H1 (cell line): ENCODE measurements around the gene OGFR. TPM values are rescaled to one million over a fixed set of nuclear protein-coding genes. Genes with fewer than 3 reads are reported as not detected.

ENCODE experiments used
- CTCF ChIA-PET: fragments of 300-600 bp; sonication (Branson Sonifier 250); formaldehyde crosslinking; loops from one replicate; lab custom pipeline; 2021; ENCODE audit not compliant: partially characterized antibody; lab: Charles Lee
- POLR2A ChIA-PET: fragments of 300-600 bp; sonication (Branson Sonifier 250); formaldehyde crosslinking; loops from one replicate; lab custom pipeline; 2021; ENCODE audit warnings: inconsistent platforms; ENCODE audit not compliant: partially characterized antibody; lab: Charles Lee
- DNase-seq, 2 experiments: peaks; one replicate each; pipeline versions ENCODE4 v3.0.0 to v3.0.0-alpha.2; 2010 to 2022; ENCODE audit warnings: low spot score in 2 of 2, low read depth in 1 of 2, mixed read lengths in 1 of 2
- FAIRE-seq: peaks from 2 replicates; lab custom pipeline; 2011; peaks lifted over from hg19 to GRCh38; lab: Jason Lieb, UNC
- H2AFZ ChIP-seq: 2 replicates; pipeline ENCODE4 v1.8.1; 2012; ENCODE audit warnings: low read length, inconsistent platforms
- H2AK5ac ChIP-seq: 2 replicates; pipeline ENCODE4 v1.6.1; 2013; ENCODE audit warnings: low read depth, low read length
- H2BK120ac ChIP-seq: replicated peaks from 2 replicates; pipeline ENCODE3; 2013; ENCODE audit warnings: low read depth, low read length, inconsistent platforms
- H2BK12ac ChIP-seq: 2 replicates; pipeline ENCODE4 v1.6.1; 2013; ENCODE audit warnings: low read depth, low read length
- H2BK15ac ChIP-seq: 2 replicates; pipeline ENCODE4 v1.6.1; 2013; ENCODE audit warnings: low read length
- H2BK20ac ChIP-seq: 2 replicates; pipeline ENCODE4 v1.6.1; 2013; ENCODE audit warnings: low read length
- H2BK5ac ChIP-seq: 2 replicates; pipeline ENCODE4 v1.6.1; 2013; ENCODE audit warnings: low read depth, low read length
- H3K14ac ChIP-seq: 2 replicates; pipeline ENCODE4 v1.6.1; 2013; ENCODE audit warnings: inconsistent platforms; ENCODE audit not compliant: insufficient read length
- H3K18ac ChIP-seq: 2 replicates; pipeline ENCODE4 v1.6.1; 2013; ENCODE audit warnings: low read length; ENCODE audit errors: extremely low read depth
- H3K23ac ChIP-seq: 2 replicates; pipeline ENCODE4 v1.6.1; 2013; ENCODE audit warnings: inconsistent platforms; ENCODE audit not compliant: insufficient read length
- H3K23me2 ChIP-seq: 2 replicates; pipeline ENCODE4 v1.6.1; 2013; ENCODE audit warnings: low read depth, low read length
- H3K27ac ChIP-seq: 2 replicates; pipeline ENCODE4 v1.6.1; 2011; ENCODE audit warnings: low read depth, low read length, inconsistent platforms
- H3K27me3 ChIP-seq, 4 experiments: replicated peaks in 1 of 4; 1 replicate in 1 of 4; 2 replicates in 3 of 4; pipeline versions ENCODE4 v1.6.1 to v1.8.1; 2011 to 2013; ENCODE audit warnings: low read length in 3 of 4, mild to moderate bottlenecking in 3 of 4, inconsistent platforms in 2 of 4, mixed read lengths in 2 of 4, moderate library complexity in 1 of 4; ENCODE audit not compliant: control insufficient read depth in 3 of 4, insufficient read depth in 3 of 4; ENCODE audit errors: extremely low read depth in 1 of 4
- H3K36me3 ChIP-seq, 4 experiments: 2 replicates each; pipeline versions ENCODE4 v1.6.1 to v1.8.1; 2011 to 2013; ENCODE audit warnings: mild to moderate bottlenecking in 4 of 4, low read length in 3 of 4, moderate library complexity in 2 of 4, control low read depth in 1 of 4, inconsistent platforms in 1 of 4; ENCODE audit not compliant: insufficient read depth in 4 of 4, control insufficient read depth in 2 of 4
- H3K4ac ChIP-seq: replicated peaks from 2 replicates; pipeline ENCODE3; 2013; ENCODE audit warnings: low read length, low read depth, mixed read lengths, inconsistent platforms; ENCODE audit not compliant: insufficient read length
- H3K4me1 ChIP-seq, 4 experiments: replicated peaks in 1 of 4; 1 replicate in 1 of 4; 2 replicates in 3 of 4; pipeline versions ENCODE4 v1.6.1 to v1.8.1; 2011 to 2013; ENCODE audit warnings: low read length in 3 of 4, inconsistent platforms in 2 of 4, mixed read lengths in 1 of 4; ENCODE audit not compliant: insufficient read depth in 4 of 4, control insufficient read depth in 3 of 4
- H3K4me2 ChIP-seq, 2 experiments: 2 replicates each; pipeline versions ENCODE4 v1.6.1 to v1.8.1; 2011 to 2013; ENCODE audit warnings: low read depth in 2 of 2, low read length in 2 of 2, control low read depth in 1 of 2, inconsistent platforms in 1 of 2, mild to moderate bottlenecking in 1 of 2; ENCODE audit not compliant: insufficient read depth in 1 of 2
- H3K4me3 ChIP-seq, 4 experiments: fragments of 200-600, 300-600 bp in 1 of 4; sonication (generic), shearing (Covaris generic), sonication (Bioruptor Twin) in 1 of 4; 2 replicates each; pipeline versions ENCODE4 v1.5.1 to v1.8.1; 2011 to 2016; ENCODE audit warnings: low read length in 4 of 4, low read depth in 3 of 4, control low read depth in 2 of 4, inconsistent platforms in 2 of 4, mild to moderate bottlenecking in 2 of 4, mixed read lengths in 1 of 4, moderate library complexity in 1 of 4; ENCODE audit not compliant: insufficient read depth in 2 of 4; ENCODE audit errors: extremely low read depth in 1 of 4
- H3K56ac ChIP-seq: replicated peaks from 2 replicates; pipeline ENCODE3; 2013; ENCODE audit warnings: low read depth, mild to moderate bottlenecking, mixed read lengths, low read length, inconsistent platforms; ENCODE audit not compliant: insufficient read length
- H3K79me1 ChIP-seq: 2 replicates; pipeline ENCODE4 v1.6.1; 2013; ENCODE audit warnings: low read depth, low read length, control low read depth
- H3K79me2 ChIP-seq, 2 experiments: 2 replicates each; pipeline versions ENCODE4 v1.6.1 to v1.8.1; 2012 to 2013; ENCODE audit warnings: low read length in 2 of 2, mild to moderate bottlenecking in 2 of 2, inconsistent platforms in 1 of 2; ENCODE audit not compliant: insufficient read depth in 2 of 2, control insufficient read depth in 1 of 2
- H3K9ac ChIP-seq, 4 experiments: replicated peaks in 1 of 4; 1 replicate in 1 of 4; 2 replicates in 3 of 4; pipeline versions ENCODE4 v1.6.1 to v1.8.1; 2011 to 2013; ENCODE audit warnings: low read depth in 3 of 4, low read length in 3 of 4, control low read depth in 2 of 4, mild to moderate bottlenecking in 2 of 4, moderate library complexity in 2 of 4, inconsistent platforms in 1 of 4; ENCODE audit errors: extremely low read depth in 1 of 4
- H3K9me3 ChIP-seq, 2 experiments: 2 replicates each; pipeline versions ENCODE4 v1.6.1 to v1.8.1; 2012 to 2013; ENCODE audit warnings: mild to moderate bottlenecking in 2 of 2, moderate library complexity in 2 of 2, control low read depth in 1 of 2, inconsistent platforms in 1 of 2, low read depth in 1 of 2, low read length in 1 of 2, mixed read lengths in 1 of 2; ENCODE audit not compliant: insufficient read depth in 2 of 2
- H4K20me1 ChIP-seq, 2 experiments: replicated peaks in 1 of 2; 2 replicates each; pipeline versions ENCODE3 to v1.8.1; 2011 to 2013; ENCODE audit warnings: inconsistent platforms in 2 of 2, low read length in 2 of 2, mild to moderate bottlenecking in 1 of 2; ENCODE audit not compliant: insufficient read depth in 2 of 2, control insufficient read depth in 1 of 2
- H4K5ac ChIP-seq: 2 replicates; pipeline ENCODE4 v1.6.1; 2013; ENCODE audit warnings: low read length, low read depth, mixed read lengths, inconsistent platforms; ENCODE audit not compliant: insufficient read length
- H4K8ac ChIP-seq: 2 replicates; pipeline ENCODE4 v1.8.0; 2013; ENCODE audit warnings: mild to moderate bottlenecking, moderate library complexity, low read length, inconsistent platforms; ENCODE audit not compliant: insufficient read depth; ENCODE audit errors: extremely low read depth
- H4K91ac ChIP-seq: replicated peaks from 2 replicates; pipeline ENCODE3; 2013; ENCODE audit warnings: low read length, mixed read lengths, inconsistent platforms; ENCODE audit not compliant: insufficient read length
- CBX5 ChIP-seq: fragments of 300-800, 300-1000 bp; sonication (generic); IDR thresholded peaks from 2 replicates; pipeline ENCODE4 v1.7.1; 2016; ENCODE audit warnings: antibody characterized with exemption, low read length, low read depth
- CHD2 ChIP-seq: IDR thresholded peaks from 2 replicates; pipeline ENCODE4 v1.6.1; 2012; ENCODE audit warnings: low read length, improper control_type of control experiment
- CREB1 ChIP-seq: IDR thresholded peaks from 2 replicates; pipeline ENCODE4 v1.6.1; 2012; ENCODE audit warnings: inconsistent platforms
- CTCF ChIP-seq, 3 experiments: IDR thresholded peaks; 1 replicate in 2 of 3; 2 replicates in 1 of 3; pipeline versions ENCODE4 v1.5.1 to v1.6.1; 2011; ENCODE audit warnings: low read length in 3 of 3, mild to moderate bottlenecking in 3 of 3, inconsistent platforms in 2 of 3, low read depth in 1 of 3, moderate library complexity in 1 of 3; ENCODE audit not compliant: insufficient read depth in 1 of 3; ENCODE audit errors: control extremely low read depth in 1 of 3
- EGR1 ChIP-seq: IDR thresholded peaks from 2 replicates; pipeline ENCODE4 v1.6.1; 2011; ENCODE audit warnings: low read depth, low read length, borderline replicate concordance
- FOSL1 ChIP-seq: IDR thresholded peaks from 2 replicates; pipeline ENCODE4 v1.6.1; 2011; ENCODE audit warnings: mild to moderate bottlenecking, low read depth, low read length, moderate library complexity; ENCODE audit not compliant: insufficient read depth
- KDM4A ChIP-seq: IDR thresholded peaks from one replicate; pipeline ENCODE4 v1.7.1; 2012; ENCODE audit warnings: low read depth, mild to moderate bottlenecking, moderate library complexity, low read length, inconsistent platforms; ENCODE audit not compliant: severe bottlenecking
- NANOG ChIP-seq: IDR thresholded peaks from 2 replicates; pipeline ENCODE4 v1.6.1; 2011; ENCODE audit warnings: low read length, low read depth, mild to moderate bottlenecking, inconsistent platforms; ENCODE audit not compliant: insufficient read depth, poor library complexity, severe bottlenecking
- NRF1 ChIP-seq: IDR thresholded peaks from 2 replicates; pipeline ENCODE4 v1.6.1; 2011; ENCODE audit warnings: mild to moderate bottlenecking, low read depth, low read length, improper control_type of control experiment
- RNF2 ChIP-seq: fragments of 200-900, 300-1000 bp; sonication (generic); IDR thresholded peaks from 2 replicates; pipeline ENCODE4 v1.7.1; 2016; ENCODE audit warnings: borderline replicate concordance, low read depth, mild to moderate bottlenecking, antibody characterized with exemption, low read length; ENCODE audit not compliant: poor library complexity, severe bottlenecking; ENCODE audit errors: missing control alignments
- TAF7 ChIP-seq: optimal IDR thresholded peaks from 2 replicates; pipeline ENCODE3; 2011; ENCODE audit warnings: low read depth, mild to moderate bottlenecking, inconsistent platforms, low read length, moderate library complexity, borderline replicate concordance
- WGBS, 2 experiments: shearing (Covaris generic) in 1 of 2; methylation state at CpG; one replicate each; pipeline versions ENCODE4 v1.1.6 to v1.1.7; 2013 to 2015; ENCODE audit warnings: low lambda C conversion rate in 2 of 2, mixed read lengths in 2 of 2, inconsistent platforms in 1 of 2, low coverage in 1 of 2, missing lambda C conversion rate in 1 of 2; ENCODE audit not compliant: insufficient replicate concordance in 2 of 2, insufficient coverage in 1 of 2, insufficient read length in 1 of 2; ENCODE audit errors: extremely low coverage in 1 of 2, missing lambda C conversion rate in 1 of 2; 5-methylcytosine and 5-hydroxymethylcytosine counted together
- polyA plus RNA-seq, 7 experiments: library from polyadenylated mRNA; depleted of rRNA in 3 of 7; stranded (reverse) in 5 of 7; unstranded in 2 of 7; fragments of >200 nt in 5 of 7; fragments of 200-250 nt in 2 of 7; gene quantifications; 1 replicate in 5 of 7; 2 replicates in 1 of 7; 4 replicates in 1 of 7; pipeline versions ENCODE4 v1.2.1 to v1.2.3, GENCODE V29; 2011 to 2013; ENCODE audit warnings: missing spikeins in 2 of 7, mixed read lengths in 2 of 7
- total RNA-seq: library from RNA; stranded (reverse); fragmentation: NEBNext Ultra II Directional; extraction: Animal tissue kit (Norgen Biotek cat#: 25700); gene quantifications from 2 replicates; pipeline ENCODE4 v1.2.1, GENCODE V29; 2021

The OGFR gene
- total and polyA plus RNA-seq, 2 of the 8 experiments (the other 6 are each of a cell fraction or from before 2014, with no cell fraction given): 13.9 to 25.1 TPM

GRCh38 chr20:62762376-62762775 is 42.3 kb upstream of the OGFR start:
- H3K14ac ChIP-seq: no peak overlapping the region
- no peaks in the 10 kb centered on the region for H3K9me3 ChIP-seq
- H2BK12ac ChIP-seq: no peak overlapping the region
- 84% methylated on average over 17 of the region's 22 CpGs; no CpG with 5 or more reads in 1 of the 2 experiments for WGBS, 2 experiments
- no peak overlapping the region for H3K18ac ChIP-seq
- H4K20me1 ChIP-seq: peaks cover 0 to 1% of the 10 kb centered on the region in 2 experiments
- H2BK120ac ChIP-seq: no peak overlapping the region
- H2BK5ac ChIP-seq: no peak overlapping the region
- no peak overlapping the region for H2AFZ ChIP-seq
- H3K23me2 ChIP-seq: no peaks in the 10 kb centered on the region
- no peaks in the 10 kb centered on the region for H3K79me2 ChIP-seq
- DNase-seq (no peak), FAIRE-seq (no peak)
- no peak overlapping the region for H3K4ac ChIP-seq
- H3K79me1 ChIP-seq: no peaks in the 10 kb centered on the region
- peak overlapping the region; percentile 25; the same call in 1 of the 2 replicates for H4K8ac ChIP-seq
- H3K9ac ChIP-seq: no peak overlapping the region
- H2BK20ac ChIP-seq: no peak overlapping the region
- no peak overlapping the region for H3K56ac ChIP-seq
- no peak overlapping the region for H2AK5ac ChIP-seq
- H3K4me2 ChIP-seq: no peak overlapping the region
- no peak overlapping the region for H4K5ac ChIP-seq
- H3K27ac ChIP-seq: no peak overlapping the region
- no peak overlapping the region for H2BK15ac ChIP-seq
- H3K36me3 ChIP-seq: no peaks in the 10 kb centered on the region
- no peak overlapping the region for H3K4me3 ChIP-seq
- no peaks in the 10 kb centered on the region; a peak in 1 of 7 replicates for H3K27me3 ChIP-seq
- ChIA-PET CTCF (interaction anchor here (0.6 to 1.4 kb wide), 6 partner anchors 21 to 530 kb away, joined by 3 to 4 read pairs (median 4); no protein-coding TSS in a partner anchor), POLR2A (interaction anchor here (1.6 kb wide), 1 partner anchor 11 kb away, joined by 5 read pairs; no protein-coding TSS in a partner anchor)
- H3K4me1 ChIP-seq: no peaks in the 10 kb centered on the region; a peak in 3 of 7 replicates
- H4K91ac ChIP-seq: no peak overlapping the region
- H3K23ac ChIP-seq: no peak overlapping the region
- TF ChIP-seq CBX5 (no peak), CHD2 (no peak), TAF7 (no peak), RNF2 (no peak), NANOG (no peak), EGR1 (no peak), FOSL1 (no peak), KDM4A (no peak), CREB1 (no peak), CTCF (IDR thresholded peaks at IDR 0.05; ENCODE audit: control extremely low read depth in 1 of 3, insufficient read depth in 1 of 3, low read depth in 1 of 3, low read length in 3 of 3) (no peak), NRF1 (no peak)
